ENCODE measurements around the gene EXPH5.

EXPH5 gene

GRCh38 chr11:108468478-108468864 lies 125.1 kb downstream of the EXPH5 start:
- no peak for DNase-seq (ENCODE audit: low read depth)

GRCh38 chr11:108467091-108467823 lies 126.3 kb downstream of the EXPH5 start, which contains the start of gene C11orf65:
Gene C11orf65 (minus strand): TSS chr11:108467529. CDS start chr11:108461559, 5,970 bp downstream.
- peak; percentile 90 for DNase-seq (ENCODE audit: low read depth)

DNA sequence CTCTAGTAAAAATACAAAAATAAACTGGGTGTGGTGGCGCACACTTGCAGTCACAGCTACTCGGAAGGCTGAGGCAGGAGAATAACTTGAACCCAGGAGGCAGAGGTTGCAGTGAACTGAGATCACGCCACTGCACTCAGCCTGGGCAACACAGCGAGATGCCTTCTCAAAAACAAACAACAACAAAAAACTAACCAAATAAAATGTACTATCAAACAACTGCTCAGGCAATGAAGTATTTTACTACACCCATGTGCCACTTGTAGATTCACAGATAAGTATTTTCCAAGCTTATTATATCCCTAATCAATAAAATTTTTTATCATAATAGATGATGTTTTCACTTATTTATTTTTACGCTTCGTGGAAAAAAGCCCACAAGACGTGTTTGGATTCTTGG lies 127.2 kb downstream of the EXPH5 start:
- no peak for DNase-seq (ENCODE audit: low read depth)

Data from activated T-cell treated with anti-CD3 and anti-CD28 coated beads for 48 hours (primary cell).